Gastroesophageal sphincter (tissue), 3 donors: ENCODE results near the gene MED19.

Experiments used
- CTCF ChIP-seq, 4 experiments: fragments of 200-600 bp in 2 of 4; fragments of 450-650 bp in 2 of 4; sonication (generic) in 1 of 4; IDR thresholded peaks; one replicate each; pipeline ENCODE4 v1.5.1; 2017 to 2019; ENCODE audit warnings: antibody characterized with exemption in 4 of 4, mild to moderate bottlenecking in 2 of 4, moderate library complexity in 2 of 4
- POLR2A ChIP-seq, 2 donors: fragments of 450-650 bp; IDR thresholded peaks; one replicate each; pipeline ENCODE4 v1.6.1; 2017; ENCODE audit warnings: antibody characterized with exemption in 2 of 2, mild to moderate bottlenecking in 2 of 2, moderate library complexity in 1 of 2

GRCh38 chr11:57700425-57700824 lies 11.6 kb downstream of the MED19 start:
- TF ChIP-seq POLR2A (IDR thresholded peaks at IDR 0.05) = no peak
- TF ChIP-seq CTCF (IDR thresholded peaks at IDR 0.05) = no peak
